K562 (cell line): ENCODE results near the gene SMARCB1. TPM values are rescaled to one million over a fixed set of nuclear protein-coding genes. Genes with fewer than 3 reads are reported as not detected.
A peak's percentile ranks its signal among the peaks of the same experiment; 100 is the strongest.

ENCODE experiments used
- ASH1L ChIP-seq: fragments of 450-650 bp; IDR thresholded peaks from 2 replicates; pipeline ENCODE4 v1.6.1; 2018; ENCODE audit warnings: borderline replicate concordance, mild to moderate bottlenecking, low read depth; ENCODE audit not compliant: partially characterized antibody
- ERF ChIP-seq: fragments of 450-650 bp; formaldehyde crosslinking; IDR thresholded peaks from 2 replicates; pipeline ENCODE4 v1.4.0; 2020; ENCODE audit warnings: mild to moderate bottlenecking, mixed read lengths
- HNRNPL ChIP-seq: fragments of 200-400 bp; formaldehyde crosslinking; IDR thresholded peaks from 2 replicates; pipeline ENCODE4 v1.6.1; 2017; ENCODE audit warnings: low read depth, mild to moderate bottlenecking, low read length
- MAZ ChIP-seq, 2 experiments: fragments of 450-650 bp in 1 of 2; sonication (generic) in 1 of 2; formaldehyde crosslinking; IDR thresholded peaks in 1 of 2; conservative IDR thresholded peaks in 1 of 2; 2 replicates each; pipeline versions ENCODE4 v1.4.0 to v1.5.0; 2020; ENCODE audit warnings: mild to moderate bottlenecking in 1 of 2, missing genetic modification reagents in 1 of 2
- MEIS2 ChIP-seq: fragments of 450-650 bp; IDR thresholded peaks from 2 replicates; pipeline ENCODE4 v1.6.1; 2014; ENCODE audit warnings: mild to moderate bottlenecking; ENCODE audit not compliant: partially characterized antibody
- MYBL2 ChIP-seq, 2 experiments: fragments of 450-650 bp in 1 of 2; sonication (generic) in 1 of 2; formaldehyde crosslinking in 1 of 2; IDR thresholded peaks; 2 replicates each; pipeline versions ENCODE4 v1.6.1 to v1.8.1; 2017 to 2022; ENCODE audit warnings: borderline replicate concordance in 1 of 2, inconsistent platforms in 1 of 2, low read depth in 1 of 2, mild to moderate bottlenecking in 1 of 2, missing genetic modification reagents in 1 of 2, moderate library complexity in 1 of 2
- POU5F1 ChIP-seq: fragments of 150-350 bp; IDR thresholded peaks from 2 replicates; pipeline ENCODE4 v1.6.1; 2014; ENCODE audit warnings: borderline replicate concordance, low read length, low read depth, mild to moderate bottlenecking; ENCODE audit not compliant: partially characterized antibody
- SMC3 ChIP-seq: conservative IDR thresholded peaks from 2 replicates; pipeline ENCODE4 v1.6.1; 2011; ENCODE audit warnings: low read depth, low read length, improper control_type of control experiment; ENCODE audit not compliant: insufficient read depth
- TEAD4 ChIP-seq, 2 experiments: sonication (generic) in 1 of 2; formaldehyde crosslinking in 1 of 2; IDR thresholded peaks; 2 replicates each; pipeline versions ENCODE4 v1.6.1 to v1.8.0; 2012 to 2022; ENCODE audit warnings: borderline replicate concordance in 1 of 2, inconsistent platforms in 1 of 2, low read length in 1 of 2, mild to moderate bottlenecking in 1 of 2, missing genetic modification reagents in 1 of 2
- polyA plus RNA-seq, 8 experiments: library from polyadenylated mRNA; depleted of rRNA in 4 of 8; stranded (reverse) in 5 of 8; unstranded in 3 of 8; fragments of >200 nt; fragmentation: Nextera tagmentation in 2 of 8; fragmentation: Illumina TruSeq in 1 of 8; extraction: Ambion mirVana in 2 of 8; extraction: Trizol in 1 of 8; gene quantifications; 2 replicates each; pipeline versions ENCODE4 v1.2.1 to v1.2.3, GENCODE V29; 2011 to 2014; ENCODE audit warnings: inconsistent platforms in 1 of 8, missing spikeins in 1 of 8
- total RNA-seq, 7 experiments: library from RNA; depleted of rRNA in 6 of 7; stranded (reverse); fragments of >200 nt in 6 of 7; fragmentation: Illumina TruSeq in 2 of 7; extraction: Trizol in 2 of 7; gene quantifications; 2 replicates each; pipeline versions ENCODE4 v1.2.1 to v1.2.3, GENCODE V29; 2011 to 2021; ENCODE audit warnings: low replicate concordance in 1 of 7
- TF ChIP-seq, protein P1 (sequence below), 3 experiments: fragments of 200-800 bp in 1 of 3; fragments of 250-450 bp in 1 of 3; fragments of 450-650 bp in 1 of 3; sonication (Bioruptor Pico) in 1 of 3; sonication (Bioruptor generic) in 1 of 3; formaldehyde crosslinking in 1 of 3; IDR thresholded peaks; 2 replicates each; pipeline versions ENCODE4 v1.6.1 to v1.8.0; 2016 to 2022; ENCODE audit warnings: mild to moderate bottlenecking in 2 of 3, missing genetic modification characterization in 2 of 3, missing compliant biosample characterization in 1 of 3, moderate library complexity in 1 of 3
- TF ChIP-seq, protein P2 (sequence below), 2 experiments: fragments of 250-450 bp in 1 of 2; fragments of 450-650 bp in 1 of 2; sonication (Bioruptor Pico) in 1 of 2; IDR thresholded peaks; 2 replicates each; pipeline versions ENCODE4 v1.6.1 to v1.8.0; 2016 to 2021; ENCODE audit warnings: mild to moderate bottlenecking in 2 of 2, moderate library complexity in 2 of 2, missing compliant biosample characterization in 1 of 2, missing genetic modification characterization in 1 of 2
- TF ChIP-seq, protein P3 (sequence below): sonication (generic); formaldehyde crosslinking; IDR thresholded peaks from 2 replicates; pipeline ENCODE4 v1.8.0; 2022; ENCODE audit warnings: mild to moderate bottlenecking, missing genetic modification reagents, borderline replicate concordance
- TF ChIP-seq, protein P4 (sequence below): fragments of 250-450 bp; sonication (Bioruptor Pico); IDR thresholded peaks from 2 replicates; pipeline ENCODE4 v1.5.0; 2021
- TF ChIP-seq, protein P5 (sequence below): sonication (generic); formaldehyde crosslinking; IDR thresholded peaks from 2 replicates; pipeline ENCODE4 v1.8.1; 2023; ENCODE audit warnings: mild to moderate bottlenecking, missing genetic modification reagents

The SMARCB1 gene
- total and polyA plus RNA-seq, 9 of the 15 experiments (the other 6 are each of a cell fraction or from before 2014, with no cell fraction given) = 1.2 to 113 (median 65.4) TPM

DNA sequence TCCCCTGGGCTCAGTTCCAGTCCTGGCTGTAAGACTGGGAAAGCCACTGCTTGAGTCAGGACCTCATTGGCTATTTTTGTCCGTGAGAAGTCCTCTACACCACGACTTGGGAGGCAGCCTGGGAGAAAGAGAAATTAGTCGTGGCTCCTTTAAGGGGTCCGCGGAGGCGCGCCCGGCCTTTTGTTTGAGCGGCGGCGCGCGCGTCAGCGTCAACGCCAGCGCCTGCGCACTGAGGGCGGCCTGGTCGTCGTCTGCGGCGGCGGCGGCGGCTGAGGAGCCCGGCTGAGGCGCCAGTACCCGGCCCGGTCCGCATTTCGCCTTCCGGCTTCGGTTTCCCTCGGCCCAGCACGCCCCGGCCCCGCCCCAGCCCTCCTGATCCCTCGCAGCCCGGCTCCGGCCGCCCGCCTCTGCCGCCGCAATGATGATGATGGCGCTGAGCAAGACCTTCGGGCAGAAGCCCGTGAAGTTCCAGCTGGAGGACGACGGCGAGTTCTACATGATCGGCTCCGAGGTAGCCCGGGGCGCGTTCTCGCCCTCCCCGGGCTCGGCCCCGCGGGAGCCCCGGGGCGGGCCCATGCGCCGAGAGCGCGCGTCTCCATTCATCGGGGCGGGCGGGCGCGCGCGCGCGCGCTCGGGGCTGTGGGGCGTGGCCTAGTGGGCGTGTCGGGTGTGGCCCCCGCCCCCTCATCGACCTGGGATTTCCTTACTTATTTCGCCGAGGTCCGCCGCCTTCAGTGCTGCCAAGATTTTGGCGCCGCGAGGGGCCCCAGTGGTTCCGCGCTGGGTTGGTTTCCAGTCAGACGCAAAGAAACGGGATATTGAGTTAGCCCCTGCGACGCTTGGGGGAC is at the start of gene SMARCB1 (continued):
- TF ChIP-seq, protein P1, sequence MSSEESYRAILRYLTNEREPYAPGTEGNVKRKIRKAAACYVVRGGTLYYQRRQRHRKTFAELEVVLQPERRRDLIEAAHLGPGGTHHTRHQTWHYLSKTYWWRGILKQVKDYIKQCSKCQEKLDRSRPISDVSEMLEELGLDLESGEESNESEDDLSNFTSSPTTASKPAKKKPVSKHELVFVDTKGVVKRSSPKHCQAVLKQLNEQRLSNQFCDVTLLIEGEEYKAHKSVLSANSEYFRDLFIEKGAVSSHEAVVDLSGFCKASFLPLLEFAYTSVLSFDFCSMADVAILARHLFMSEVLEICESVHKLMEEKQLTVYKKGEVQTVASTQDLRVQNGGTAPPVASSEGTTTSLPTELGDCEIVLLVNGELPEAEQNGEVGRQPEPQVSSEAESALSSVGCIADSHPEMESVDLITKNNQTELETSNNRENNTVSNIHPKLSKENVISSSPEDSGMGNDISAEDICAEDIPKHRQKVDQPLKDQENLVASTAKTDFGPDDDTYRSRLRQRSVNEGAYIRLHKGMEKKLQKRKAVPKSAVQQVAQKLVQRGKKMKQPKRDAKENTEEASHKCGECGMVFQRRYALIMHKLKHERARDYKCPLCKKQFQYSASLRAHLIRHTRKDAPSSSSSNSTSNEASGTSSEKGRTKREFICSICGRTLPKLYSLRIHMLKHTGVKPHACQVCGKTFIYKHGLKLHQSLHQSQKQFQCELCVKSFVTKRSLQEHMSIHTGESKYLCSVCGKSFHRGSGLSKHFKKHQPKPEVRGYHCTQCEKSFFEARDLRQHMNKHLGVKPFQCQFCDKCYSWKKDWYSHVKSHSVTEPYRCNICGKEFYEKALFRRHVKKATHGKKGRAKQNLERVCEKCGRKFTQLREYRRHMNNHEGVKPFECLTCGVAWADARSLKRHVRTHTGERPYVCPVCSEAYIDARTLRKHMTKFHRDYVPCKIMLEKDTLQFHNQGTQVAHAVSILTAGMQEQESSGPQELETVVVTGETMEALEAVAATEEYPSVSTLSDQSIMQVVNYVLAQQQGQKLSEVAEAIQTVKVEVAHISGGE (CRISPR knock-in tag; IDR thresholded peaks at IDR 0.05) = peak in 1 of 3 experiments; percentile 73; a peak in 2 of 6 replicates
- TF ChIP-seq, protein P2, sequence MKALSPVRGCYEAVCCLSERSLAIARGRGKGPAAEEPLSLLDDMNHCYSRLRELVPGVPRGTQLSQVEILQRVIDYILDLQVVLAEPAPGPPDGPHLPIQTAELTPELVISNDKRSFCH (CRISPR knock-in tag; IDR thresholded peaks at IDR 0.05) = no peak
- TF ChIP-seq, protein P2 (tag; IDR thresholded peaks at IDR 0.05) = 0 out of 2 replicates have a peak, but pooled peaks have one; percentile 39
- TF ChIP-seq TEAD4 (IDR thresholded peaks at IDR 0.05; ENCODE audit: low read length) (no peak), TEAD4 (CRISPR knock-in tag; IDR thresholded peaks at IDR 0.05; ENCODE audit: borderline replicate concordance) (no peak), POU5F1 (no peak), ERF (CRISPR knock-in tag) (peak; percentile 43; the same call in 1 of the 2 replicates), HNRNPL (no peak), MAZ (CRISPR knock-in tag; conservative IDR thresholded peaks at IDR 0.05 in 1 of 2, IDR thresholded peaks at IDR 0.05 in 1 of 2) (peak; percentile 34 to 55; a peak in 3 of 4 replicates), MEIS2 (peak; percentile 72), SMC3 (no peak), MYBL2 (IDR thresholded peaks at IDR 0.05; ENCODE audit: low read depth) (no peak), MYBL2 (CRISPR knock-in tag; IDR thresholded peaks at IDR 0.05; ENCODE audit: borderline replicate concordance) (no peak), ASH1L (no peak)
- TF ChIP-seq, protein P3, sequence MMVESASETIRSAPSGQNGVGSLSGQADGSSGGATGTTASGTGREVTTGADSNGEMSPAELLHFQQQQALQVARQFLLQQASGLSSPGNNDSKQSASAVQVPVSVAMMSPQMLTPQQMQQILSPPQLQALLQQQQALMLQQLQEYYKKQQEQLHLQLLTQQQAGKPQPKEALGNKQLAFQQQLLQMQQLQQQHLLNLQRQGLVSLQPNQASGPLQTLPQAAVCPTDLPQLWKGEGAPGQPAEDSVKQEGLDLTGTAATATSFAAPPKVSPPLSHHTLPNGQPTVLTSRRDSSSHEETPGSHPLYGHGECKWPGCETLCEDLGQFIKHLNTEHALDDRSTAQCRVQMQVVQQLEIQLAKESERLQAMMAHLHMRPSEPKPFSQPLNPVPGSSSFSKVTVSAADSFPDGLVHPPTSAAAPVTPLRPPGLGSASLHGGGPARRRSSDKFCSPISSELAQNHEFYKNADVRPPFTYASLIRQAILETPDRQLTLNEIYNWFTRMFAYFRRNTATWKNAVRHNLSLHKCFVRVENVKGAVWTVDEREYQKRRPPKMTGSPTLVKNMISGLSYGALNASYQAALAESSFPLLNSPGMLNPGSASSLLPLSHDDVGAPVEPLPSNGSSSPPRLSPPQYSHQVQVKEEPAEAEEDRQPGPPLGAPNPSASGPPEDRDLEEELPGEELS = no peak
- TF ChIP-seq, protein P4, sequence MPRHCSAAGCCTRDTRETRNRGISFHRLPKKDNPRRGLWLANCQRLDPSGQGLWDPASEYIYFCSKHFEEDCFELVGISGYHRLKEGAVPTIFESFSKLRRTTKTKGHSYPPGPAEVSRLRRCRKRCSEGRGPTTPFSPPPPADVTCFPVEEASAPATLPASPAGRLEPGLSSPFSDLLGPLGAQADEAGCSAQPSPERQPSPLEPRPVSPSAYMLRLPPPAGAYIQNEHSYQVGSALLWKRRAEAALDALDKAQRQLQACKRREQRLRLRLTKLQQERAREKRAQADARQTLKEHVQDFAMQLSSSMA (CRISPR knock-in tag) = no peak
- TF ChIP-seq, protein P5, sequence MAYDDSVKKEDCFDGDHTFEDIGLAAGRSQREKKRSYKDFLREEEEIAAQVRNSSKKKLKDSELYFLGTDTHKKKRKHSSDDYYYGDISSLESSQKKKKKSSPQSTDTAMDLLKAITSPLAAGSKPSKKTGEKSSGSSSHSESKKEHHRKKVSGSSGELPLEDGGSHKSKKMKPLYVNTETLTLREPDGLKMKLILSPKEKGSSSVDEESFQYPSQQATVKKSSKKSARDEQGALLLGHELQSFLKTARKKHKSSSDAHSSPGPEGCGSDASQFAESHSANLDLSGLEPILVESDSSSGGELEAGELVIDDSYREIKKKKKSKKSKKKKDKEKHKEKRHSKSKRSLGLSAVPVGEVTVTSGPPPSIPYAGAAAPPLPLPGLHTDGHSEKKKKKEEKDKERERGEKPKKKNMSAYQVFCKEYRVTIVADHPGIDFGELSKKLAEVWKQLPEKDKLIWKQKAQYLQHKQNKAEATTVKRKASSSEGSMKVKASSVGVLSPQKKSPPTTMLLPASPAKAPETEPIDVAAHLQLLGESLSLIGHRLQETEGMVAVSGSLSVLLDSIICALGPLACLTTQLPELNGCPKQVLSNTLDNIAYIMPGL (CRISPR knock-in tag) = no peak
